Activated naive CD4-positive, alpha-beta T cell treated with anti-CD3 and anti-CD28 coated beads, Interleukin-2, amount 50 U/mL, for 24 hours (primary cell): ENCODE measurements around the gene TEDC1.
A peak's percentile ranks its signal among the peaks of the same experiment; 100 is the strongest.

Source experiments
- H3K27ac Mint-ChIP-seq: one replicate; pipeline ENCODE4 v1.8.0; 2021; ENCODE audit warnings: mild to moderate bottlenecking, mixed read lengths
- H3K27me3 Mint-ChIP-seq: one replicate; pipeline ENCODE4 v1.8.0; 2021; ENCODE audit warnings: mixed read lengths
- H3K36me3 Mint-ChIP-seq: one replicate; pipeline ENCODE4 v1.8.0; 2021; ENCODE audit warnings: mixed read lengths
- H3K4me1 Mint-ChIP-seq: one replicate; pipeline ENCODE4 v1.8.0; 2021; ENCODE audit warnings: mixed read lengths
- H3K4me3 Mint-ChIP-seq: one replicate; pipeline ENCODE4 v1.8.0; 2021; ENCODE audit warnings: mild to moderate bottlenecking, mixed read lengths
- H3K9me3 Mint-ChIP-seq: one replicate; pipeline ENCODE4 v1.8.0; 2021; ENCODE audit warnings: mixed read lengths

TEDC1 gene

GRCh38 chr14:105530285-105531087, 39.4 kb downstream of the TEDC1 start:
- H3K27me3 Mint-ChIP-seq, result no peaks in the 10 kb centered on the region
- H3K27ac Mint-ChIP-seq, result peak overlapping the region; percentile 74
- no peaks in the 10 kb centered on the region for H3K36me3 Mint-ChIP-seq
- H3K4me3 Mint-ChIP-seq, result peak overlapping the region; percentile 70
- H3K4me1 Mint-ChIP-seq, result peaks cover 5% of the 10 kb centered on the region
- no peaks in the 10 kb centered on the region for H3K9me3 Mint-ChIP-seq

- Mint-ChIP-seq H3K4me1 (peaks cover 5% of the 10 kb centered on the region), H3K27ac (peak overlapping the region; percentile 59), H3K9me3 (no peaks in the 10 kb centered on the region), H3K4me3 (peak overlapping the region; percentile 63), H3K27me3 (no peaks in the 10 kb centered on the region), H3K36me3 (no peaks in the 10 kb centered on the region)
Measured at GRCh38 chr14:105531088-105531893, 40.2 kb downstream of the TEDC1 start.

- peak overlapping the region; percentile 59 for H3K27ac Mint-ChIP-seq
- peaks cover 4% of the 10 kb centered on the region for H3K4me1 Mint-ChIP-seq
- no peak overlapping the region for H3K4me3 Mint-ChIP-seq
Measured at GRCh38 chr14:105531894-105532623, 41.0 kb downstream of the TEDC1 start.

DNA sequence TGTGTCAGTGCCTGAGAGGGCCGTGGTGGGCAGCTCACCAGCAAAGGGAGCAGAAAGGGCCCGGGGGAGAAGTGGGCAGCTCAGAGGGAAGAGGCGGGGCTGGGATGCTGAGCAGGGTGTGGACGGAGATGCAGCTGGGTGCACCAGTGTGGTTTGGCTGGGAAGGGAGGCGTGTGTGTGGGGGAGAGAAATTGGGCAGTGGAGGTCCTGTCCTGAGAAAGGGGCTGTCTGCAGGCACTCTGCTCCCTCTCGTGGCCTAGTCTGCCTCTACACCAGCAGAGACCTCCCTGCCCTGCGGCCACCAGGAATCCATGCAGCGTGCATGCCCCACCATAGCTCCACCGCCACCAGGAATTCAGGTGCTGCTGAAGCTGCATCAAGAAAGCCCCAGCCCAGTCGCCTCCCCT, 41.7 kb downstream of the TEDC1 start:
- Mint-ChIP-seq H3K27ac (peak overlapping the region; percentile 1), H3K4me1 (no peaks in the 10 kb centered on the region), H3K27me3 (no peaks in the 10 kb centered on the region), H3K4me3 (no peak overlapping the region), H3K36me3 (no peaks in the 10 kb centered on the region), H3K9me3 (no peaks in the 10 kb centered on the region)

More at GRCh38 chr14:105531894-105532623, 41.0 kb downstream of the TEDC1 start:
- no peaks in the 10 kb centered on the region for H3K9me3 Mint-ChIP-seq
- H3K27me3 Mint-ChIP-seq, result no peaks in the 10 kb centered on the region
- H3K36me3 Mint-ChIP-seq, result no peaks in the 10 kb centered on the region

DNA sequence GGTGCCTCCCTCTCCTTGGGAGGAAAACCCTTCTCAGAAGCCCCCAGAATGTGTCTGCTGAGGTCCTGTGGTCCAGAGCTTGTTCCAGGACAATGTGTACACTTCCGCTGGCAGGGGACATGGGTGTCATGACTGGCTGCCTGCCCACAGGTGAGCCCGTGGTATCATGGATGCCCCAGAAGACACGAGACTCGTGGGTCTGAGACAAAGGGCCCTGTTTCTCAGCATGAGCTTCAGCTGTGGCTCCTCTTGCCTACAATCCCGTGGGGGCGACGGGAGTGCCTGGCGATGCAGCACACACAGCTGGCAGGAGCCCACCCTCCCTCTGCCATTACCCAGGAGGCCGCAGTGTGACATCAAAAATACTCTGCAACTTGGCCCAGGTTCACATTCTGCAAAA, 42.3 kb downstream of the TEDC1 start:
- Mint-ChIP-seq H3K27ac (no peak overlapping the region), H3K36me3 (no peaks in the 10 kb centered on the region), H3K4me3 (no peak overlapping the region), H3K9me3 (no peaks in the 10 kb centered on the region), H3K27me3 (no peaks in the 10 kb centered on the region), H3K4me1 (no peaks in the 10 kb centered on the region)

GRCh38 chr14:105533811-105534498, 42.9 kb downstream of the TEDC1 start:
- no peaks in the 10 kb centered on the region for H3K9me3 Mint-ChIP-seq
- H3K4me1 Mint-ChIP-seq, result no peaks in the 10 kb centered on the region
- H3K27me3 Mint-ChIP-seq, result no peaks in the 10 kb centered on the region
- no peaks in the 10 kb centered on the region for H3K36me3 Mint-ChIP-seq
- H3K27ac Mint-ChIP-seq, result no peak overlapping the region
- H3K4me3 Mint-ChIP-seq, result no peak overlapping the region

DNA sequence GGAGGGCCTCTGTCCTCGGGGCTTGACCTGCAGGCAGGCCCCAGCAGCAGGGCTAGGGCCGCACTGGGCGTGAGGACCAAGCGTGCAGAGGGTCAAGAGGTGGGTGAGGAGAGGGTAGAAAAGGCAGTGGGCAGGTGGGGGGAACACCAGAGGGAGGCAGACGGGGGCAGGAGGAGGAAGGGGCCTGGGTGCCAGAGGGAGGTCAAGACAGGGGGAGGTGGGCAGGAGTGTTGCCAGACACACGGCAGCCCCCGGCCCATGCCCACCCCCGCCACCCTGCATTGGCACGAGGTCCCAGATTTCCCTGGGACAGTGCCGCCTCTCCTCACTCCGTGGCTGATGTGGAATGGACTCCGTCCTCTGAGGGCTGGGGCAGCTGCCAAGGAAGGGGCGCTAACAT, 43.5 kb downstream of the TEDC1 start:
- Mint-ChIP-seq H3K4me3 (no peak overlapping the region), H3K4me1 (no peaks in the 10 kb centered on the region), H3K27ac (no peak overlapping the region), H3K9me3 (no peaks in the 10 kb centered on the region), H3K27me3 (no peaks in the 10 kb centered on the region), H3K36me3 (no peaks in the 10 kb centered on the region)

DNA sequence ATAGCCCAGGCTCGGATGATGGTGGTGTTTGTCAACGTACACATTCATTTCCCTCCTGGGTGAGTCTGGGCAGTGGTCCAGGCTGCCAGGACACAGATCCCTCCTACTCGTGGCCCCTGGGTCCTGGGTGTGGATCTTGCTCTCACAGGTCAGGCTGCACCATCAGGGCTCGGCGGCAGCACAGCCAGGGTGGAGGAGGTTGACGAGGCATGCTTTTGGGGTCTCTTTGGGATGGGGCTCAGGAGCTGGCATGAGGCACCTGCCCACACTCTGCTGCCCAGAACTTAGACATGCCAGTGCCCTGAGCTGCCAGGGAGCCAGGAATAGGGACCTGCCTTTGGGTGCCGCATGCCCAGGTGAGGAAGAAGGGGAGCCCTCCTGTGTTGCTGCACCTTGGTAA, 45.0 kb downstream of the TEDC1 start:
- Mint-ChIP-seq H3K27me3 (no peaks in the 10 kb centered on the region), H3K4me1 (no peaks in the 10 kb centered on the region), H3K36me3 (no peaks in the 10 kb centered on the region), H3K4me3 (no peak overlapping the region), H3K9me3 (no peaks in the 10 kb centered on the region), H3K27ac (no peak overlapping the region)

- no peak overlapping the region for H3K27ac Mint-ChIP-seq
- H3K36me3 Mint-ChIP-seq, result no peaks in the 10 kb centered on the region
- no peaks in the 10 kb centered on the region for H3K9me3 Mint-ChIP-seq
- no peaks in the 10 kb centered on the region for H3K4me1 Mint-ChIP-seq
- no peaks in the 10 kb centered on the region for H3K27me3 Mint-ChIP-seq
- no peak overlapping the region for H3K4me3 Mint-ChIP-seq
Measured at GRCh38 chr14:105536691-105537579, 45.9 kb downstream of the TEDC1 start.

GRCh38 chr14:105537580-105538474, 46.8 kb downstream of the TEDC1 start:
- Mint-ChIP-seq H3K9me3 (no peaks in the 10 kb centered on the region), H3K4me1 (no peaks in the 10 kb centered on the region), H3K27ac (no peak overlapping the region), H3K27me3 (no peaks in the 10 kb centered on the region), H3K4me3 (no peak overlapping the region), H3K36me3 (no peaks in the 10 kb centered on the region)

- Mint-ChIP-seq H3K27ac (no peak overlapping the region), H3K27me3 (no peaks in the 10 kb centered on the region), H3K4me3 (no peak overlapping the region)
Measured at GRCh38 chr14:105538481-105539049, 47.5 kb downstream of the TEDC1 start.

DNA sequence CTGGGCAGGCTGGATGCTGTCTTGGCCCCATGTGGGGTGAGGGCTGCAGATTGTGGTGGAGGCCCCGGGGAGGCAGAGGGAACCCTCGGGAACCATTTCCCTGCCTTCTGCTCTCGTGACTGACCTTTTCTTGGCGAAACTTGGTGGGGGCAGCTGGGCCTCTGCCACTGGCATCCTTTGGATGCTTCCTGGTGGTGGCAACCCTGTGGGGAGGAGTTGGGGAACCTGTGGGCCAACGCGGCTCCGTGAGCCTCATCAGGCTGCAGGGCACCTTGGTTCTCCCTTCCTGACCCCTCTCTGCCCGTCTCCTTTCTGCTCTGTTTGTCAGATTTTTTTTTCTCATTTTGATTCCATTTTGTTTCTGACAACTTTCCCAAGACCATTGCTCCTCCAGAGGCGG, 49.8 kb downstream of the TEDC1 start:
- Mint-ChIP-seq H3K27ac (no peak overlapping the region), H3K27me3 (no peaks in the 10 kb centered on the region), H3K4me3 (no peak overlapping the region), H3K9me3 (no peaks in the 10 kb centered on the region), H3K4me1 (no peaks in the 10 kb centered on the region), H3K36me3 (no peaks in the 10 kb centered on the region)

More at GRCh38 chr14:105538481-105539049, 47.5 kb downstream of the TEDC1 start:
- no peaks in the 10 kb centered on the region for H3K9me3 Mint-ChIP-seq
- H3K4me1 Mint-ChIP-seq, result no peaks in the 10 kb centered on the region
- H3K36me3 Mint-ChIP-seq, result no peaks in the 10 kb centered on the region

GRCh38 chr14:105541218-105541875, 50.3 kb downstream of the TEDC1 start:
- H3K27ac Mint-ChIP-seq, result no peak overlapping the region
- no peaks in the 10 kb centered on the region for H3K4me1 Mint-ChIP-seq
- H3K36me3 Mint-ChIP-seq, result no peaks in the 10 kb centered on the region
- no peaks in the 10 kb centered on the region for H3K27me3 Mint-ChIP-seq
- no peaks in the 10 kb centered on the region for H3K9me3 Mint-ChIP-seq
- no peak overlapping the region for H3K4me3 Mint-ChIP-seq
